Dendritic cell treated with granulocyte-macrophage colony-stimulating factor and Interleukin-4, amounts not matched to agents 40 ng/mL and 50 ng/mL, for 4 days (primary cell): ENCODE results near the gene MUC16.
"Not testable (repeated sequence)": the region's sequence is repeated elsewhere in the genome, so short reads cannot be mapped to it uniquely, and the experiment has no call there.

Source experiments
- H3K27ac Mint-ChIP-seq: one replicate; pipeline ENCODE4 v1.8.0; 2022; ENCODE audit warnings: mild to moderate bottlenecking, mixed read lengths
- H3K27me3 Mint-ChIP-seq: one replicate; pipeline ENCODE4 v1.8.0; 2022; ENCODE audit warnings: mild to moderate bottlenecking, mixed read lengths
- H3K36me3 Mint-ChIP-seq: one replicate; pipeline ENCODE4 v1.8.0; 2022; ENCODE audit warnings: low read depth, mixed read lengths
- H3K4me1 Mint-ChIP-seq: one replicate; pipeline ENCODE4 v1.8.0; 2022; ENCODE audit warnings: low read depth, mixed read lengths
- H3K4me3 Mint-ChIP-seq: one replicate; pipeline ENCODE4 v1.8.0; 2022; ENCODE audit warnings: mild to moderate bottlenecking, moderate library complexity, mixed read lengths
- H3K9me3 Mint-ChIP-seq: one replicate; pipeline ENCODE4 v1.8.0; 2022; ENCODE audit warnings: mixed read lengths
- intact Hi-C: fragments of 100-400 bp; cut with micrococcal nuclease; formaldehyde crosslinking; loops from one replicate; pipeline ENCODE4 v1.15.0; 2022

Gene MUC16

DNA sequence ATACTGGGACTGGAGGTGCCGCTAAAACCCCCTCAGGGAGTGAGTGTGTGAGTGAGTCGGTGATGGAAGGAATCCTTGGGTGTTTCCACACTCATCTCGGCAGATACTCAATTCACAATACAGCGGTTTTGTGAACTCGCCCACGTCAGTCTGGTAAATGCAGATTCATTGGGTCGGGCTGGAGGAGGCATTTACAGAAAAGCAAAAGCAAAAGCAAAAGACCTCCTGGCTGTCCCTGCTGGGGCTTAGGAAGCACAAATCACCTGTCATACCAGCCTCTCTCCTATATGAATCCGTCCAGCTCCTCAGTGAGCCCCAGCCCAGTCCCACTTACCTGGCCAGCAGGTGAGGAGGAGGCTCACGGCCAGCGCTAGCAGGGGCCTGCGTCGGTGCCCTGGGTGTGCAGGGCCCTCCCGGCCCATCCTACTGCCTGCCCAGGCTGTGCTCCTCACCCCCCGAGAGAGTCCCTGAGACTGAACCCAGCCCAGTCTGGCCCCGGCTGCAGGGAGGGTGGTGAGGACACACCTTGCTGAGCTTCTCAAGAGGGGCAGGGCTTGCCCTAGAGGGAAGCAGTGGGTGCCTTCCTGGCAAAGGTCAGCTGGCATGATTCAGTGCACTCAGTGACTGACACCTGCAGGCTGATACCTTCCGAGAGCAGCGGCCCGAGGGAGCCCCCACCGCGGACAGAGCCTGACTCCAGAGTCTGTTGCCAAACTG is at the start of gene MUC16:
MUC16 (minus strand) TSS at position 475 of the 717 bp plus-strand sequence.
- no peaks in the 10 kb centered on the region for H3K36me3 Mint-ChIP-seq
- H3K27ac Mint-ChIP-seq: no peak within 1 kb of the TSS
- intact Hi-C loops: no loop called here
- H3K9me3 Mint-ChIP-seq: no peaks in the 10 kb centered on the region
- no peak within 1 kb of the TSS for H3K4me3 Mint-ChIP-seq
- H3K27me3 Mint-ChIP-seq: no peaks in the 10 kb centered on the region
- no peaks in the 10 kb centered on the region for H3K4me1 Mint-ChIP-seq

DNA sequence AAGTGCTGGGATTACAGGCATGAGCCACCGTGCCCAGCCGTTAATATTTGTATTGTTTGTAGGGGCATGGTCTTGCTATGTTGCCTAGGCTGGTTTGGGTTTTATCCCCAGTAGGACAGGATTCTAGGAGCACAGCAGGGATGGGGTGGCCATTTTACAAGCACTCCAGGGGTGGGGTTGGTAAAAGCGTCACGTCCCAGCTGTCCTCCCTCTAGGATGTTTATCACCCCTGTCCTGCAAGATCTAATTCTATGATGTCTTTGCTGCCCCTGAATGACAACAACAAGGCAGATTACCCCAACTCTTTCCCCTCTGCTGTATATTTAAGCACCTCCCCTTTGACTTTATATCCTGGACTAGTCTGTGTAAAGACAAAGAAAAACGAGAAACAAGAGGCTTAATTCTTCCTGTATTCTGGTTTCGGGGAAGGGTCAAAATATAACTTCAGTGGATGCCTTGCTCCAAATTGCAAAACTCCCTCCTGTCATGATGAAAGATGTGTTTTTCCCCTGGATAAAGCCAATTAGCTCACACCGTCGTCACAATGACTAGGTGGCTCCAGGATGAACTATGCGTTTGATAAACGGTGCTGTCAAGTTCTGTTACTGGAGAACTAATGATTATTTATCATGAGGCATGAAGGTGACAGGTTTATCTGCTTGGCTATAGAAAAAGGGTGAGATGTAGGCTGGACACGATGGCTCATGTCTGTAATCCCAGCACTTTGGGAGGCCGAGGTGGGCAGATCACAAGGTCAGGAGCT is 48.9 kb upstream of the MUC16 start:
- Mint-ChIP-seq H3K27me3 (no peaks in the 10 kb centered on the region), H3K4me1 (no peaks in the 10 kb centered on the region), H3K36me3 (no peaks in the 10 kb centered on the region), H3K4me3 (no peak overlapping the region), H3K9me3 (no peaks in the 10 kb centered on the region), H3K27ac (no peak overlapping the region)
- intact Hi-C loops: no loop called here

DNA sequence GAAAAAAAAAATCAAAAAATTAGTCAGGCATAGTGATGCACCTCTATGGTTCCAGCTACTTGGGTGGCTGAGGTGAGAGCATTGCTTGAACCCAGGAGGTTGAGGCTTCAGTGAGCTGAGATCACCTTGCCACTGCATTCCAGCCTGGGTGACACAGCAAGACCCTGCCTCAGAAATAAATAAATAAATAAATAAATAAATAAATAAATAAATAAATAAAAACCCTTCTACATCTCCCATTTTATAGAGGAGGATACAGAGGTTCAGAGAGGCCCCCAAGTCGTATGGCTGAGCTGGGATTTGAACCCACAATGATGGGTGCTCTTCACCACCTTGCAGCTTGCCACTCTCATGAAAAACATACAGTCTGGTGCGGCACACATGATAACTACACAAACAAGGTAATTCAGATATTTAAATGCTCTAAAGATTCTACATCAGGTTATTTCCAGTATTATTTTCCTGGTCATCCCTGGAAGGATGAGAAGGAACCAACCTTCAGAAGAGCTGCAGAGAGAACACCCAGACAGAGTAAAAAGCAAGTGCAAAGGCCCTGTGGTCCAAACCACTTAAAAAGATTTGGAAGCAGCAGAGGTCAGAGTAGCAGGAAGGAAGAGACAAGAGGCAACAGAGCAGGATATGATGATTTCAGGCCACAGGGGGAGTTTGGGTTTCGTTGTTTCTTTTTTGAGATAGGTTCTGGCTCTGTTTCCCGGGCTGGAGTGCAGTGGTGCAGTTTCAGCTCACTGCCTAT is 47.5 kb upstream of the MUC16 start:
- Mint-ChIP-seq H3K9me3 (no peaks in the 10 kb centered on the region), H3K4me3 (no peak overlapping the region), H3K27ac (no peak overlapping the region), H3K27me3 (no peaks in the 10 kb centered on the region), H3K36me3 (no peaks in the 10 kb centered on the region), H3K4me1 (no peaks in the 10 kb centered on the region)
- intact Hi-C loops: no loop called here

DNA sequence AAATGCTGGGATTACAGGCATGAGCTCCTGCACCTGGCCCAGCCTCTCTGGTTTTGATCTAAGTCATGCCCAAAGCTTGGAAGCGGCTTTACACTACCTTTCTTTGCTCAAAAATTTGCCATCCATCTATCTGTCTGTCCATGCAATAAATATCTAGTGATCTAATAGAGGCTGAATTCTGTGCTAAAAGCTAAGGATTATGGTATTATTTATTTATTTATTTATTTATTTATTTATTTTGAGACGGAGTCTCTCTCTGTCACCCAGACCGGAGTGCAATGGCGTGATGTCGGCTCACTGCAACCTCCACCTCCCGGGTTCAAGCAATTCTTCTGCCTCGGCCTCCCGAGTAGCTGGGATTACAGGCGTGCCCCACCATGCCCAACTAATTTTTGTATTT is 45.9 kb upstream of the MUC16 start:
- H3K27me3 Mint-ChIP-seq, intact Hi-C loops, H3K4me1 Mint-ChIP-seq, H3K36me3 Mint-ChIP-seq, H3K27ac Mint-ChIP-seq, H3K9me3 Mint-ChIP-seq, H3K4me3 Mint-ChIP-seq: not testable (repeated sequence)

DNA sequence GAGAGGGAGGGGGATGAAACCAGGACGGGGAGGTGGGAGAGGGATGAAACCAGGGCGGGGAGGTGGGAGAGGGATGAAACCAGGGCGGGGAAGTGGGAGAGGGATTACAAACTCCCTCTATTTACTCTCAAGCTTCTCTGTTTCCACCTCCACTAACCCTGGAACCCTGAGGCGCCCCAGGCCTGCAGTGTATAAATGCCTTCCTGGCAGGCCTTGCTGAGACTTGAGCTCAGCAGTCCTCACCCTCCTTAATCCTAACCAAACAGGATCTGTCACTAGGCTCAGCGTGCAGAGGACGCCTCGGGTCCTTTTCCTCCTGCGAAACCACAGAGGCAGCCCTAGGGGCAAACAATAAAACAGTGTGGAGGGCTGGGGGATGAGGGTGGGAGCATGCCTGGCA is 44.6 kb upstream of the MUC16 start:
- H3K27ac Mint-ChIP-seq: no peak overlapping the region
- no peaks in the 10 kb centered on the region for H3K9me3 Mint-ChIP-seq
- H3K4me3 Mint-ChIP-seq: no peak overlapping the region
- intact Hi-C loops: no loop called here
- no peaks in the 10 kb centered on the region for H3K27me3 Mint-ChIP-seq
- H3K36me3 Mint-ChIP-seq: no peaks in the 10 kb centered on the region
- H3K4me1 Mint-ChIP-seq: no peaks in the 10 kb centered on the region

DNA sequence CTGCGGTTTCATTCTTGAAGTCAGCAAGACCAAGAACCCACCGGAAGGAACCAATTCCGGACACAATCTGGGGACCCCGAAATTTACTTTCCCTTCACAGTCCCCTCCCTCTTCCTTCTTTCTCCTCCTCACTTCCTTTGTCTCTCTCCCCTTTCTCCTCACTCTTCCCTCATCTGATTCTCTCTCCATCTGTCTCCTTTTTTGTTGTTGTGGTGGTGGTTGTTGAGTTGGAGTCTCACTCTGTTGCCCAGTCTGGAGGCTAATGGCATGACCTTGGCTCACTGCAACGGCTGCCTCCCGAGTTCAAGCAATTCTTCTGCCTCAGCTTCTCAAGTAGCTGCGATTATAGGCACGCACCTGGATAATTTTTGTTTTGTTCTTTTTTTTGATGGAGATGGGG is 44.0 kb upstream of the MUC16 start:
- Mint-ChIP-seq H3K4me3 (no peak overlapping the region), H3K27ac (no peak overlapping the region), H3K4me1 (no peaks in the 10 kb centered on the region), H3K9me3 (no peaks in the 10 kb centered on the region), H3K27me3 (no peaks in the 10 kb centered on the region), H3K36me3 (no peaks in the 10 kb centered on the region)
- intact Hi-C loops: no loop called here

DNA sequence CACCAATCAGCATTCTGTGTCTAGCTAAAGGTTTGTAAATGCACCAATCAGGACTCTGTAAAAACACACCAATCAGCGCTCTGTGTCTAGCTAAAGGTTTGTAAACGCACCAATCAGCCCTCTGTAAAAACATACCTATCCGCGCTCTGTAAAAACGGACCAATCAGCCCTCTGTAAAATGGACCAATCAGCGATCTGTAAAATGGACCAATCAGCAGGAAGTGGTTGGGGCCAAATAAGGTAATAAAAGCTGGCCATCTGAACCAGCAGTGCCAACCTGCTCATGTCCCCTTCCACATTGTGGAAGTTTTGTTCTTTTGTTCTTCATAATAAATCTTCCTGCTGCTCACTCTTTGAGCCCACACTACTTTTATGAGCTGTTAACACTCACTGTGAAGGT is 43.5 kb upstream of the MUC16 start:
- H3K27ac Mint-ChIP-seq, H3K36me3 Mint-ChIP-seq, H3K4me1 Mint-ChIP-seq, H3K27me3 Mint-ChIP-seq, intact Hi-C loops, H3K4me3 Mint-ChIP-seq, H3K9me3 Mint-ChIP-seq: not testable (repeated sequence)

DNA sequence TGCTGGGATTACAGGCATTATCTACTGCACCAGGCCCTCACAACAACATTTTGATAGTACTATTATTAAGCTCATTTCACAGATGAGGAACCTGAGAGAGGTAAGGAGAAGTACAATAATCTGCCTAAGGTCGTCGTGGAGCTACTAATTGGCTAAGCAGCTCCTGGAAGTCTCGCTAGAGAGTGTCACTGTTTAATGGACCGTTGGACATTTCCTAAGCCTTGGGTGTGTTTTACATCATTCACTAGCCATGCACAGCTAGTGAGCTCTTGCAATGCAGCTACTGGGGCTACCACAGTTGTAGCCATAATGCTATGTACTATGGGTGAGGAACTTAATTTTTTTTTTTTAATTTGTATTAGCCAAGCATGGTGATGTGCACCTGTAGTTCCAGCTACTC is 42.7 kb upstream of the MUC16 start:
- Mint-ChIP-seq H3K36me3 (no peaks in the 10 kb centered on the region), H3K4me1 (no peaks in the 10 kb centered on the region), H3K27me3 (no peaks in the 10 kb centered on the region), H3K9me3 (no peaks in the 10 kb centered on the region), H3K27ac (no peak overlapping the region), H3K4me3 (no peak overlapping the region)
- intact Hi-C loops: no loop called here

DNA sequence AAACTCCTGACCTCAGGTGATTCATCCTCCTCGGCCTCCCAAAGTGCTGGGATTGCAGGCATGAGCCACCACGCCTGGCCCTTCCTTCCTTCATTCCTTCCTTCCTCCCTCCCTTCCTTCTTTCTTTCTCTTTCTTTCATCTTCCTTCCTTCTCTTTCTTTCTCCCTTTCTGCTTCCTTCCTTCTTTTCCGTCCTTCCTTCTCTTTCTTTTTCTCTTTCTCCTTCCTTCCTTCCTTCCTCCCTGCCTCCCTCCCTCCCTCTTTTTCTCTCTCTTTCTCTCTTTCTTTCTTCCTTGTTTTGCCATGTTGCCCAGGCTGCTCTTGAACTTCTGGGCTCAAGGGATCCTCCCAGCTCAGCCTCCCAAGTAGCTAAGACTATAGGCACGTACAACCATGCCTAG is 36.5 kb upstream of the MUC16 start:
- H3K36me3 Mint-ChIP-seq: no peaks in the 10 kb centered on the region
- intact Hi-C loops: no loop called here
- no peaks in the 10 kb centered on the region for H3K9me3 Mint-ChIP-seq
- H3K4me1 Mint-ChIP-seq: no peaks in the 10 kb centered on the region
- H3K4me3 Mint-ChIP-seq: no peak overlapping the region
- H3K27ac Mint-ChIP-seq: no peak overlapping the region
- H3K27me3 Mint-ChIP-seq: no peaks in the 10 kb centered on the region

DNA sequence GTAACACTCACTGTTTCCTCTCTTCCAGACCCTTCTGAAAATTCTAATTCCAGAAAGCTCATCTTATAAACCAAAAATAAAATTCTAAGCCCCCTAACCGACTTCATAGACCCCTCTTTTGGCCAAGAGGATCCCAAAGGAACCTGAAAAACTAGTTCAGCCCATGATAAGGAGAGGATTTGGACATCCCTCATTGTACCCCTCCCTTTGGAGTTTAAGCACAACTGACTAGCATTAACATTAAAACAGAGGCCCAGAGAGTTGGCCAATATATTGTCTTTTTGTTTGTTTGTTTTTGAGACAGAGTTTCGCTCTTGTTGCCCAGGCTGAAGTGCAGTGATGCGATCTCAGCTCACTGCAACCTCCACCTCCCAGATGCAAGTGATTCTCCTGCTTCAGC is 34.2 kb upstream of the MUC16 start:
- H3K27me3 Mint-ChIP-seq: no peaks in the 10 kb centered on the region
- no peaks in the 10 kb centered on the region for H3K4me1 Mint-ChIP-seq
- no peak overlapping the region for H3K4me3 Mint-ChIP-seq
- H3K36me3 Mint-ChIP-seq: no peaks in the 10 kb centered on the region
- no peaks in the 10 kb centered on the region for H3K9me3 Mint-ChIP-seq
- intact Hi-C loops: no loop called here
- H3K27ac Mint-ChIP-seq: no peak overlapping the region

DNA sequence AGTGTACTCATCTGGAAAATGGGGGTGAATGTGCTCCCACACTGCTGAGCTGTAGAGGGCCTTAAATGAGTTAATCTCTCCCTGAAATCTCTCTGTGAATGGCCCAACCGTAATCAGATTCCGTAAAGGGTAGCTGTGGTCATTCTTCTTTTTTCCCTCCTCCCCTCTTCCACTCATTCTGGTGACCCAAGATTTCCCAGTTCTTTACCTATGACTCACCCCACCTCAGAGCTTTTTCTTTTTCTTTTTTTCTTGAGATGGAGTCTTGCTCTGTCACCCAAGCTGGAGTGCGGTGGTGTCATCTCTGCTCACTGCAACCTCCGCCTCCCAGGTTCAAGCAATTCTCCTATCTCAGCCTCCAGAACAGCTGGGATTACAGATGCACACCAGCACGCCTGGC is 33.3 kb upstream of the MUC16 start:
- H3K27ac Mint-ChIP-seq: no peak overlapping the region
- intact Hi-C loops: no loop called here
- H3K4me1 Mint-ChIP-seq: no peaks in the 10 kb centered on the region
- H3K4me3 Mint-ChIP-seq: no peak overlapping the region
- H3K9me3 Mint-ChIP-seq: no peaks in the 10 kb centered on the region
- no peaks in the 10 kb centered on the region for H3K27me3 Mint-ChIP-seq
- H3K36me3 Mint-ChIP-seq: no peaks in the 10 kb centered on the region

DNA sequence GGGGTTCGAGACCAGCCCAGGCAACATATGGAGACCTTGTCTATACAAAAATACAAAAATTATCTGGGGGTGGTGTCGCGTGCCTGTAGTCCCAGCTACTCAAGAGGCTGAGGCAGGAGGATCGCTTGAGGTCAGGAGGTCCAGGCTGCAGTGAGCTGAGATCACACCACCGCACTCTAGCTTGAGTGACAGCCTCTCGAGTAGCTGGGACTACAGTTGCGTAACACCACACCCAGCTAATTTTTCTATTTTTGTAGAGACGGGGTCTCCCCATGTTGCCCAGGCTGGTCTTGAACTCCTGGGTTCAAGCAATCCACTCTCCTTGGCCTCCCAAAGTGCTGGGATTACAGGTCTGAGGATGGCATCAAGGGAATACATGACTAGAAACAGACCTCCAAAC is 30.8 kb upstream of the MUC16 start:
- H3K9me3 Mint-ChIP-seq: no peaks in the 10 kb centered on the region
- H3K27ac Mint-ChIP-seq: no peak overlapping the region
- no peaks in the 10 kb centered on the region for H3K27me3 Mint-ChIP-seq
- intact Hi-C loops: no loop called here
- no peak overlapping the region for H3K4me3 Mint-ChIP-seq
- H3K36me3 Mint-ChIP-seq: no peaks in the 10 kb centered on the region
- no peaks in the 10 kb centered on the region for H3K4me1 Mint-ChIP-seq

DNA sequence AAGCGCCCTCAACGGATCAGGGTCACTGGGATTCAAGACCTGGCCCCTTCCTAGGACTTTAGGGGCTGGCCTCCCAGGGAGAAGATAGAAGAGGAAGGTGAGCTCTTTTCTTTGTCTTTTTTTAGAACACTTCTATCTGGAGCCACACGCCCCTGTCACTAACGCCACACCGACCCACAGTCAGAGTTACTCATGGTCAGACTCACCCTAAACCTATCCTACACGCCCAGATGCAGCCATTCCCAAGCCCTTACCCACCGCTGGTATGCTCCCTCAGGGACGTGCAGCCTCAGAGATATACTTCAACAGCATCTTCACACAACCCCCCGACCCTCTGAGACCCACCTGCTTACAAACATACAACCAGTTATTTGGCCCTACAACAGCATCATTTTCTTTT is 29.9 kb upstream of the MUC16 start:
- H3K9me3 Mint-ChIP-seq: no peaks in the 10 kb centered on the region
- intact Hi-C loops: no loop called here
- no peak overlapping the region for H3K4me3 Mint-ChIP-seq
- no peaks in the 10 kb centered on the region for H3K4me1 Mint-ChIP-seq
- no peaks in the 10 kb centered on the region for H3K27me3 Mint-ChIP-seq
- no peak overlapping the region for H3K27ac Mint-ChIP-seq
- H3K36me3 Mint-ChIP-seq: no peaks in the 10 kb centered on the region

DNA sequence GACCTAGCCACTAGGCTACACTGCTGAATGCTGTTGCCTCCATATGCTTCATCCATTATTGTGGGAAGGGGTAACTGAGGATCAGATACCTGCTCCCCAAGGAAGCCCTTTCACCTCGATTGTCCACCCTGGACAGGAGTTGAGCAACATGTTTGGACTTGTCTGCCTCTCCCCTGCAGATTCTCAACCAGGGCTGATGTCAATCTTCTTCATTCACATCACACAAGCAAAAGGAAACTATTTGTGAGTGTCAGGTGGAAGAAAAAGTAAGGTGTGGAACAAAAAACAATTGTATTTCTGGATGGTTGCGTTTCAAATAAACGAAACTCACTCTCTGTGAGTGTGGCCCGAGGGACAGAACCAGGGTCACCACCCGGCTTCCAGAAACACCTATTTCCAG is 29.5 kb upstream of the MUC16 start:
- no peaks in the 10 kb centered on the region for H3K4me1 Mint-ChIP-seq
- peaks cover 2% of the 10 kb centered on the region for H3K27me3 Mint-ChIP-seq
- intact Hi-C loops: no loop called here
- H3K4me3 Mint-ChIP-seq: no peak overlapping the region
- no peak overlapping the region for H3K27ac Mint-ChIP-seq
- no peaks in the 10 kb centered on the region for H3K36me3 Mint-ChIP-seq
- H3K9me3 Mint-ChIP-seq: no peaks in the 10 kb centered on the region
